HepG2 (cell line): Measurements from ENCODE around the gene INAFM1. TPM values are rescaled to one million over a fixed set of nuclear protein-coding genes. Genes with fewer than 3 reads are reported as not detected.
A peak's percentile ranks its signal among the peaks of the same experiment; 100 is the strongest.

ENCODE experiments used
- AGO2 ChIP-seq: fragments of 200-400 bp; formaldehyde crosslinking; optimal IDR thresholded peaks from 2 replicates; pipeline ENCODE3; 2017; ENCODE audit warnings: mild to moderate bottlenecking, low read depth, low read length, moderate library complexity
- CERS6 ChIP-seq: sonication (generic); formaldehyde crosslinking; IDR thresholded peaks from 2 replicates; pipeline ENCODE4 v1.5.0; 2020; ENCODE audit warnings: missing genetic modification reagents
- DNMT3B ChIP-seq: conservative IDR thresholded peaks from 2 replicates; pipeline ENCODE4 v1.6.1; 2016; ENCODE audit warnings: missing biosample characterization, control low read depth
- JUN ChIP-seq: sonication (generic); formaldehyde crosslinking; IDR thresholded peaks from 2 replicates; pipeline ENCODE4 v1.4.0; 2020; ENCODE audit warnings: mild to moderate bottlenecking, missing genetic modification reagents
- PBX2 ChIP-seq: IDR thresholded peaks from 2 replicates; pipeline ENCODE4 v1.6.1; 2016; ENCODE audit warnings: control low read depth
- SALL2 ChIP-seq: sonication (generic); formaldehyde crosslinking; IDR thresholded peaks from 2 replicates; pipeline ENCODE4 v1.8.1; 2023; ENCODE audit warnings: mild to moderate bottlenecking, missing genetic modification reagents, inconsistent platforms
- SIN3A ChIP-seq: IDR thresholded peaks from 2 replicates; pipeline ENCODE4 v1.6.1; 2011; ENCODE audit warnings: low read depth, mild to moderate bottlenecking, control low read depth, low read length, borderline replicate concordance
- SNAPC4 ChIP-seq: sonication (generic); formaldehyde crosslinking; IDR thresholded peaks from 2 replicates; pipeline ENCODE4 v1.4.0; 2020; ENCODE audit warnings: mild to moderate bottlenecking, missing genetic modification reagents
- SP1 ChIP-seq, 2 experiments: fragments of 450-650 bp in 1 of 2; sonication (generic) in 1 of 2; formaldehyde crosslinking in 1 of 2; IDR thresholded peaks; 2 replicates each; pipeline versions ENCODE4 v1.4.0 to v1.6.1; 2016 to 2020; ENCODE audit warnings: missing genetic modification reagents in 1 of 2
- SPEN ChIP-seq: sonication (generic); formaldehyde crosslinking; IDR thresholded peaks from 2 replicates; pipeline ENCODE4 v1.5.1; 2020; ENCODE audit warnings: low read depth, mild to moderate bottlenecking, missing genetic modification reagents
- SUZ12 ChIP-seq: fragments of 150-350 bp; IDR thresholded peaks from 2 replicates; pipeline ENCODE4 v1.6.1; 2014; ENCODE audit warnings: low read depth, low read length
- ZNF138 ChIP-seq: sonication (generic); formaldehyde crosslinking; IDR thresholded peaks from 2 replicates; pipeline ENCODE4 v1.5.0; 2020; ENCODE audit warnings: mild to moderate bottlenecking, low read depth, missing genetic modification reagents
- ZNF441 ChIP-seq: sonication (generic); formaldehyde crosslinking; IDR thresholded peaks from 2 replicates; pipeline ENCODE4 v1.7.0; 2021; ENCODE audit warnings: missing genetic modification reagents, borderline replicate concordance
- ZNF513 ChIP-seq: sonication (generic); formaldehyde crosslinking; conservative IDR thresholded peaks from 2 replicates; pipeline ENCODE4 v1.5.0; 2020; ENCODE audit warnings: missing genetic modification reagents
- ZNF556 ChIP-seq: sonication (generic); formaldehyde crosslinking; IDR thresholded peaks from 2 replicates; pipeline ENCODE4 v1.4.0; 2020; ENCODE audit warnings: mild to moderate bottlenecking, missing genetic modification reagents, borderline replicate concordance
- ZNF766 ChIP-seq: sonication (generic); formaldehyde crosslinking; IDR thresholded peaks from 2 replicates; pipeline ENCODE4 v1.5.0; 2020; ENCODE audit warnings: missing genetic modification reagents, borderline replicate concordance
- ZNF770 ChIP-seq: sonication (generic); formaldehyde crosslinking; IDR thresholded peaks from 2 replicates; pipeline ENCODE4 v1.5.0; 2020; ENCODE audit warnings: mild to moderate bottlenecking, missing genetic modification reagents
- ZSCAN20 ChIP-seq: sonication (generic); formaldehyde crosslinking; IDR thresholded peaks from 2 replicates; pipeline ENCODE4 v1.4.0; 2020; ENCODE audit warnings: missing genetic modification reagents, mild to moderate bottlenecking, borderline replicate concordance
- polyA plus RNA-seq, 8 experiments: library from polyadenylated mRNA; depleted of rRNA in 3 of 8; stranded (reverse) in 7 of 8; unstranded in 1 of 8; fragments of >200 nt; fragmentation: Illumina TruSeq in 4 of 8; extraction: Trizol in 4 of 8; gene quantifications; 2 replicates each; pipeline versions ENCODE4 v1.2.1 to v1.2.3, GENCODE V29; 2011 to 2016; ENCODE audit warnings: low read depth in 4 of 8, missing spikeins in 1 of 8, mixed read lengths in 1 of 8; ENCODE audit not compliant: insufficient read depth in 1 of 8
- total RNA-seq, 5 experiments: library from RNA; depleted of rRNA; stranded (reverse); fragments of >200 nt; fragmentation: Illumina TruSeq; extraction: Trizol; gene quantifications; 2 replicates each; pipeline ENCODE4 v1.2.3, GENCODE V29; 2016; ENCODE audit warnings: low read depth in 1 of 5

INAFM1 gene
- total and polyA plus RNA-seq, 2 of the 13 experiments (the other 11 are each of a cell fraction or from before 2014, with no cell fraction given): 0.88 to 1.9 TPM

GRCh38 chr19:47230054-47230920, 44.4 kb upstream of the INAFM1 start (continued):
- TF ChIP-seq SIN3A (peak; percentile 57; the same call in 1 of the 2 replicates), ZSCAN20 (CRISPR knock-in tag) (no peak), ZNF138 (CRISPR knock-in tag) (no peak), SUZ12 (no peak), CERS6 (CRISPR knock-in tag) (no peak), SNAPC4 (no peak), ZNF513 (CRISPR knock-in tag) (no peak), ZNF770 (0 out of 2 replicates have a peak, but pooled peaks have one; percentile 35), PBX2 (CRISPR knock-in tag) (no peak), ZNF441 (no peak), ZNF556 (no peak), AGO2 (peak; percentile 74), JUN (no peak), SALL2 (CRISPR knock-in tag) (no peak), ZNF766 (CRISPR knock-in tag) (no peak), SP1 (IDR thresholded peaks at IDR 0.05) (no peak), SP1 (CRISPR knock-in tag; IDR thresholded peaks at IDR 0.05) (no peak), DNMT3B (CRISPR knock-in tag) (no peak), SPEN (no peak)
